Kidney (tissue), 14 donors: Measurements from ENCODE around the gene GRIK1. TPM values are rescaled to one million over a fixed set of nuclear protein-coding genes. Genes with fewer than 3 reads are reported as not detected.

Experiments
- DNase-seq, 5 donors: peaks; one replicate each; pipeline ENCODE4 v3.0.0-alpha.2; 2013 to 2020
- FAIRE-seq: peaks from 2 replicates; lab custom pipeline; 2012; peaks lifted over from hg19 to GRCh38; lab: Jason Lieb, UNC
- H3K27ac ChIP-seq, 2 donors: one replicate each; pipeline ENCODE4 v1.7.0; 2013; ENCODE audit warnings: low read depth in 2 of 2, low read length in 2 of 2, inconsistent platforms in 1 of 2
- H3K27me3 ChIP-seq: one replicate; pipeline ENCODE4 v1.7.1; 2013; ENCODE audit warnings: low read length, inconsistent platforms; ENCODE audit not compliant: control insufficient read depth, insufficient read depth
- H3K36me3 ChIP-seq, 3 donors: one replicate each; pipeline versions ENCODE4 v1.7.0 to v1.7.1; 2013; ENCODE audit warnings: low read length in 3 of 3, control low read depth in 1 of 3, inconsistent platforms in 1 of 3; ENCODE audit not compliant: insufficient read depth in 3 of 3, control insufficient read depth in 2 of 3
- H3K4me1 ChIP-seq, 3 donors: one replicate each; pipeline versions ENCODE4 v1.7.0 to v1.7.1; 2013; ENCODE audit warnings: low read length in 3 of 3, inconsistent platforms in 1 of 3, low read depth in 1 of 3; ENCODE audit not compliant: control insufficient read depth in 2 of 3, insufficient read depth in 2 of 3
- H3K4me3 ChIP-seq, 3 donors: one replicate each; pipeline versions ENCODE4 v1.7.0 to v1.8.1; 2013; ENCODE audit warnings: low read length in 3 of 3, control low read depth in 1 of 3, inconsistent platforms in 1 of 3
- H3K9ac ChIP-seq, 3 donors: one replicate each; pipeline versions ENCODE4 v1.7.0 to v1.7.1; 2013; ENCODE audit warnings: low read length in 3 of 3, control low read depth in 1 of 3, inconsistent platforms in 1 of 3
- H3K9me3 ChIP-seq, 3 donors: one replicate each; pipeline versions ENCODE4 v1.7.0 to v1.7.1; 2013; ENCODE audit warnings: low read length in 3 of 3, control low read depth in 1 of 3, inconsistent platforms in 1 of 3; ENCODE audit not compliant: control insufficient read depth in 2 of 3, insufficient read depth in 1 of 3
- CTCF ChIP-seq: IDR thresholded peaks from 3 replicates; pipeline ENCODE4 v1.5.1; 2012; ENCODE audit warnings: mild to moderate bottlenecking, moderate library complexity, borderline replicate concordance; ENCODE audit not compliant: insufficient read depth; ENCODE audit errors: extremely low read depth
- intact Hi-C: fragments of 100-400 bp; cut with DNase I; formaldehyde crosslinking; loops from one replicate; pipeline ENCODE4 v1.11.1; 2022
- polyA plus RNA-seq: library from polyadenylated mRNA; stranded (reverse); fragments of 350-450 nt; fragmentation: Illumina TruSeq; extraction: RNeasy Lipid Tissue Mini Kit (QIAGEN cat#74804); gene quantifications from one replicate; pipeline ENCODE4 v1.2.3, GENCODE V29; 2014; ENCODE audit warnings: low read depth, low replicate concordance; ENCODE audit not compliant: insufficient read depth
- total RNA-seq: library from RNA; stranded (reverse); fragmentation: NEBNext Ultra II Directional; extraction: Animal tissue kit (Norgen Biotek cat#: 25700); gene quantifications from one replicate; pipeline ENCODE4 v1.2.1, GENCODE V29; 2021
- donor health status: control.
- donor health status: control.
- donor health status: control.
- donor health status: control.
- donor health status: control.
- donor health status: DM: yes; HTN: yes; CAD: no.
- donor health status: Normal renal cell carcinoma (clear cell type).

GRIK1 gene
- total and polyA plus RNA-seq, 2 donors from 2014 or later, result not detected

- no peak for FAIRE-seq
Observed at GRCh38 chr21:29771491-29772066, 168.2 kb downstream of the GRIK1 start.

DNA sequence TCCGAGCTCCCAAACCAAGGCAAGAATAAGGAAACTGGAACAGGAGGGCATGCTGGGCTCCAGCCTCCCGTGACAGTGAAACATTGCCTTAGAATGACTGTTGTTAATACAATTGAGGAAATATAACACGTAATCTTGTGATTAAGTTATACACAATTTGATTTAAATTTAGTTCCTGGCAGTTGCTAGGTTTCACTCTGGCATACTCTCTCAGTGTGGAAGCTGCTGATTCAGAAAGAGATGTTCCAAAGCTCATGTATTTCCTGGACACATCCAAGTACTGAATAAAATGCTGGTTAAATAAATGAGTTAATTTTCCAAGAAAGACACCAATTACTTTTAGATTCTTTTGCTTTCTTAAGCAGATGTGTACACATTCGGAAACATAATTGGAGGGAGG lies 176.1 kb downstream of the GRIK1 start:
- Histone ChIP-seq H3K9ac (no peak overlapping the region), H3K27ac (no peak overlapping the region), H3K9me3 (no peaks in the 10 kb centered on the region), H3K36me3 (no peaks in the 10 kb centered on the region), H3K27me3 (no peaks in the 10 kb centered on the region), H3K4me3 (no peak overlapping the region), H3K4me1 (no peaks in the 10 kb centered on the region)
- TF ChIP-seq CTCF, result no peak
- intact Hi-C loops, result no loop called here
- DNase-seq (no peak), FAIRE-seq (no peak)

More at GRCh38 chr21:29771491-29772066, 168.2 kb downstream of the GRIK1 start:
- H3K4me3 ChIP-seq, result no peak overlapping the region
- no peak overlapping the region for H3K27ac ChIP-seq
- H3K9me3 ChIP-seq, result no peaks in the 10 kb centered on the region
- no peaks in the 10 kb centered on the region for H3K4me1 ChIP-seq
- no peak for DNase-seq
- no peaks in the 10 kb centered on the region for H3K27me3 ChIP-seq
- intact Hi-C loops, result no loop called here
- no peak overlapping the region for H3K9ac ChIP-seq
- no peak for TF ChIP-seq CTCF
- no peaks in the 10 kb centered on the region for H3K36me3 ChIP-seq

GRCh38 chr21:29762570-29763082 lies 177.2 kb downstream of the GRIK1 start:
- DNase-seq (no peak), FAIRE-seq (no peak)
- no peaks in the 10 kb centered on the region for H3K4me1 ChIP-seq
- H3K36me3 ChIP-seq, result no peaks in the 10 kb centered on the region
- no peak overlapping the region for H3K4me3 ChIP-seq
- intact Hi-C loops, result no loop called here
- H3K27me3 ChIP-seq, result no peaks in the 10 kb centered on the region
- no peak overlapping the region for H3K9ac ChIP-seq
- no peak overlapping the region for H3K27ac ChIP-seq
- H3K9me3 ChIP-seq, result no peaks in the 10 kb centered on the region
- TF ChIP-seq CTCF, result no peak
